ENCODE data around the gene LCN9.

GRCh38 chr9:135700525-135700924 is 37.4 kb downstream of the LCN9 start:
- TF ChIP-seq CTCF (IDR thresholded peaks at IDR 0.05) (no peak), POLR2A (IDR thresholded peaks at IDR 0.05) (no peak), POLR2AphosphoS5 (IDR thresholded peaks at IDR 0.05) (no peak), EP300 (IDR thresholded peaks at IDR 0.05; ENCODE audit: low read depth) (no peak)

Data from transverse colon (tissue), 4 donors.